Neuronal stem cell (in vitro differentiated cells): ENCODE measurements around the gene SPNS2.

Source experiments
- DNase-seq: peaks from one replicate; pipeline ENCODE4 v3.0.0-alpha.2; 2013; ENCODE audit warnings: low spot score
- H2AFZ ChIP-seq: one replicate; pipeline ENCODE4 v1.6.1; 2013; ENCODE audit warnings: mild to moderate bottlenecking, low read length, inconsistent platforms
- H2AK5ac ChIP-seq: 2 replicates; pipeline ENCODE4 v1.6.1; 2013; ENCODE audit warnings: low read depth, mild to moderate bottlenecking, inconsistent platforms, low read length, moderate library complexity, mixed read lengths
- H2BK120ac ChIP-seq: 2 replicates; pipeline ENCODE4 v1.6.1; 2013; ENCODE audit warnings: low read depth, mild to moderate bottlenecking, inconsistent platforms, low read length, moderate library complexity, mixed read lengths
- H2BK12ac ChIP-seq: one replicate; pipeline ENCODE4 v1.6.1; 2013; ENCODE audit warnings: low read length, inconsistent platforms
- H2BK15ac ChIP-seq: 2 replicates; pipeline ENCODE4 v1.6.1; 2013; ENCODE audit warnings: mild to moderate bottlenecking, low read length, inconsistent platforms, mixed read lengths
- H2BK5ac ChIP-seq: one replicate; pipeline ENCODE4 v1.6.1; 2013; ENCODE audit warnings: inconsistent platforms, mild to moderate bottlenecking, low read length, moderate library complexity
- H3K14ac ChIP-seq: one replicate; pipeline ENCODE4 v1.6.1; 2013; ENCODE audit warnings: low read length, inconsistent platforms
- H3K18ac ChIP-seq: 2 replicates; pipeline ENCODE4 v1.6.1; 2013; ENCODE audit warnings: low read length, inconsistent platforms
- H3K23ac ChIP-seq: 2 replicates; pipeline ENCODE4 v1.6.1; 2013; ENCODE audit warnings: low read depth, mild to moderate bottlenecking, mixed read lengths, low read length, inconsistent platforms; ENCODE audit not compliant: poor library complexity
- H3K27ac ChIP-seq: replicated peaks from 3 replicates; pipeline ENCODE4 v1.5.1; 2013; ENCODE audit warnings: low read length, inconsistent platforms
- H3K27me3 ChIP-seq, 3 experiments: 2 replicates each; pipeline ENCODE4 v1.6.1; 2013; ENCODE audit warnings: low read length in 3 of 3, mild to moderate bottlenecking in 2 of 3, inconsistent platforms in 1 of 3, low read depth in 1 of 3, mixed read lengths in 1 of 3, moderate library complexity in 1 of 3; ENCODE audit not compliant: control insufficient read depth in 3 of 3, insufficient read depth in 3 of 3
- H3K36me3 ChIP-seq, 2 donors: replicated peaks in 1 of 2; 2 replicates each; pipeline ENCODE4 v1.6.1; 2013; ENCODE audit warnings: low read length in 2 of 2; ENCODE audit not compliant: control insufficient read depth in 2 of 2, insufficient read depth in 2 of 2
- H3K4ac ChIP-seq: 2 replicates; pipeline ENCODE4 v1.6.1; 2013; ENCODE audit warnings: inconsistent platforms, mild to moderate bottlenecking, low read length, moderate library complexity
- H3K4me1 ChIP-seq, 2 donors: 1 replicate in 1 of 2; 2 replicates in 1 of 2; pipeline ENCODE4 v1.6.1; 2013; ENCODE audit warnings: low read length in 2 of 2, low read depth in 1 of 2; ENCODE audit not compliant: control insufficient read depth in 2 of 2, insufficient read depth in 1 of 2
- H3K4me2 ChIP-seq: one replicate; pipeline ENCODE4 v1.6.1; 2013; ENCODE audit warnings: mild to moderate bottlenecking, low read length, inconsistent platforms; ENCODE audit not compliant: insufficient read depth, poor library complexity, severe bottlenecking
- H3K4me3 ChIP-seq, 2 donors: 2 replicates each; pipeline ENCODE4 v1.5.1; 2013; ENCODE audit warnings: low read length in 2 of 2, mild to moderate bottlenecking in 2 of 2, inconsistent platforms in 1 of 2, moderate library complexity in 1 of 2
- H3K79me1 ChIP-seq: one replicate; pipeline ENCODE4 v1.6.1; 2013; ENCODE audit warnings: low read depth, mild to moderate bottlenecking, inconsistent platforms, low read length, moderate library complexity
- H3K9ac ChIP-seq: one replicate; pipeline ENCODE4 v1.6.1; 2013; ENCODE audit warnings: mild to moderate bottlenecking, low read depth, low read length, inconsistent platforms; ENCODE audit not compliant: poor library complexity
- H3K9me3 ChIP-seq, 2 donors: replicated peaks in 1 of 2; 2 replicates each; pipeline versions ENCODE3 to v1.6.1; 2013; ENCODE audit warnings: low read length in 2 of 2, mild to moderate bottlenecking in 2 of 2, inconsistent platforms in 1 of 2, low read depth in 1 of 2, mixed read lengths in 1 of 2, moderate library complexity in 1 of 2; ENCODE audit not compliant: control insufficient read depth in 2 of 2, insufficient read depth in 1 of 2
- H4K8ac ChIP-seq: one replicate; pipeline ENCODE4 v1.6.1; 2013; ENCODE audit warnings: low read depth, mild to moderate bottlenecking, inconsistent platforms, low read length, moderate library complexity
- H4K91ac ChIP-seq: one replicate; pipeline ENCODE4 v1.6.1; 2013; ENCODE audit warnings: low read length, low read depth, mild to moderate bottlenecking, inconsistent platforms; ENCODE audit not compliant: poor library complexity
- WGBS, 2 donors: extraction: QIAGEN DNeasy Blood & Tissue Kit; methylation state at CpG; one replicate each; pipeline ENCODE4 v1.1.7; 2013; ENCODE audit warnings: missing lambda C conversion rate in 2 of 2, mixed read lengths in 1 of 2; ENCODE audit not compliant: insufficient read length in 2 of 2, insufficient replicate concordance in 1 of 2; ENCODE audit errors: extremely low coverage in 2 of 2; 5-methylcytosine and 5-hydroxymethylcytosine counted together

SPNS2 gene

GRCh38 chr17:4477255-4477791 is 21.4 kb upstream of the SPNS2 start:
- peak overlapping the region; percentile 75 for H3K23ac ChIP-seq
- H2BK15ac ChIP-seq: peak overlapping the region; percentile 100
- peak overlapping the region; percentile 90 for H2BK120ac ChIP-seq
- H2AK5ac ChIP-seq: peak overlapping the region; percentile 68
- H3K9me3 ChIP-seq: no peaks in the 10 kb centered on the region
- H4K91ac ChIP-seq: no peak overlapping the region
- peak overlapping the region; percentile 66 for H3K27ac ChIP-seq
- no CpG with 5 or more reads among the region's 10 CpGs for WGBS, 2 donors
- no peak overlapping the region for H3K4me2 ChIP-seq
- H3K9ac ChIP-seq: no peak overlapping the region
- peaks cover 0 to 36% (median 0%) of the 10 kb centered on the region in 3 experiments for H3K27me3 ChIP-seq
- H3K4me1 ChIP-seq: peaks cover 9 to 24% of the 10 kb centered on the region in 2 donors
- H2AFZ ChIP-seq: no peak overlapping the region
- H3K36me3 ChIP-seq: no peaks in the 10 kb centered on the region
- H2BK5ac ChIP-seq: peak overlapping the region; percentile 85
- no peaks in the 10 kb centered on the region for H3K79me1 ChIP-seq
- peak overlapping the region; percentile 73 for H4K8ac ChIP-seq
- H3K4ac ChIP-seq: no peak overlapping the region
- H3K18ac ChIP-seq: peak overlapping the region; percentile 96
- DNase-seq: no peak
- H3K4me3 ChIP-seq: no peak overlapping the region
- peak overlapping the region; percentile 75 for H3K14ac ChIP-seq
- H2BK12ac ChIP-seq: peak overlapping the region; percentile 88

GRCh38 chr17:4478318-4478830 is 20.3 kb upstream of the SPNS2 start:
- Histone ChIP-seq H3K9me3 (no peaks in the 10 kb centered on the region), H3K23ac (no peak overlapping the region), H3K27me3 (peaks cover 0 to 36% (median 0%) of the 10 kb centered on the region in 3 experiments), H2BK5ac (peak overlapping the region; percentile 46), H3K9ac (no peak overlapping the region), H3K36me3 (no peaks in the 10 kb centered on the region), H2BK120ac (no peak overlapping the region), H3K18ac (peak overlapping the region; percentile 38), H4K8ac (no peak overlapping the region), H3K4me1 (peaks cover 9 to 24% of the 10 kb centered on the region in 2 donors), H4K91ac (no peak overlapping the region), H3K14ac (no peak overlapping the region), H3K27ac (no peak overlapping the region), H3K4me2 (no peak overlapping the region), H3K4ac (no peak overlapping the region), H2BK15ac (peak overlapping the region; percentile 8), H3K79me1 (no peaks in the 10 kb centered on the region), H2AFZ (no peak overlapping the region), H2AK5ac (peak overlapping the region; percentile 4), H3K4me3 (no peak overlapping the region), H2BK12ac (peak overlapping the region; percentile 47)
- WGBS, 2 donors: no CpG with 5 or more reads among the region's 11 CpGs
- DNase-seq: no peak

GRCh38 chr17:4479340-4479981 is 19.2 kb upstream of the SPNS2 start:
- no peak for DNase-seq
- Histone ChIP-seq H3K9ac (no peak overlapping the region), H3K27me3 (peaks cover 0 to 31% (median 0%) of the 10 kb centered on the region in 3 experiments), H3K36me3 (no peaks in the 10 kb centered on the region), H2BK15ac (no peak overlapping the region), H3K23ac (no peak overlapping the region), H2AK5ac (peak overlapping the region; percentile 91), H3K79me1 (no peaks in the 10 kb centered on the region), H2BK120ac (no peak overlapping the region), H4K8ac (no peak overlapping the region), H3K9me3 (no peaks in the 10 kb centered on the region), H3K4ac (no peak overlapping the region), H4K91ac (no peak overlapping the region), H3K27ac (no peak overlapping the region), H3K4me1 (peaks cover 9 to 24% of the 10 kb centered on the region in 2 donors), H3K14ac (peak overlapping the region; percentile 1), H3K4me2 (no peak overlapping the region), H2AFZ (no peak overlapping the region), H2BK5ac (no peak overlapping the region), H3K18ac (peak overlapping the region; percentile 2), H3K4me3 (no peak overlapping the region), H2BK12ac (peak overlapping the region; percentile 33)
- WGBS, 2 donors: no CpG with 5 or more reads among the region's 8 CpGs

- H3K27me3 ChIP-seq: peaks cover 0 to 28% (median 0%) of the 10 kb centered on the region in 3 experiments
- no peak overlapping the region for H3K4me2 ChIP-seq
- H3K36me3 ChIP-seq: no peaks in the 10 kb centered on the region
- H2AFZ ChIP-seq: no peak overlapping the region
- peak overlapping the region; percentile 92 for H3K18ac ChIP-seq
- no peak overlapping the region for H4K91ac ChIP-seq
- no peak overlapping the region for H3K4me3 ChIP-seq
- H3K79me1 ChIP-seq: no peaks in the 10 kb centered on the region
- H3K23ac ChIP-seq: no peak overlapping the region
- no peak overlapping the region for H3K9ac ChIP-seq
- no peak overlapping the region for H2BK120ac ChIP-seq
- H3K4ac ChIP-seq: no peak overlapping the region
- H2AK5ac ChIP-seq: peak overlapping the region; percentile 65
- H4K8ac ChIP-seq: no peak overlapping the region
- peak overlapping the region; percentile 75 for H2BK12ac ChIP-seq
- H3K27ac ChIP-seq: no peak overlapping the region
- H3K14ac ChIP-seq: no peak overlapping the region
- no peaks in the 10 kb centered on the region for H3K9me3 ChIP-seq
- no peak for DNase-seq
- H2BK5ac ChIP-seq: peak overlapping the region; percentile 55
- peak overlapping the region; percentile 90 for H2BK15ac ChIP-seq
- WGBS, 2 donors: no CpG with 5 or more reads among the region's 13 CpGs
- H3K4me1 ChIP-seq: peaks cover 9 to 24% of the 10 kb centered on the region in 2 donors
These were observed 18.5 kb upstream of the SPNS2 start for GRCh38 chr17:4479982-4480751.
